Hippocampal formation (tissue), 2 donors: ENCODE measurements around the gene MFAP3L.

ENCODE experiments used
- DNase-seq, 2 donors: peaks; one replicate each; lab custom pipeline; 2025; lab: John Stamatoyannopoulos, UW

Gene MFAP3L

GRCh38 chr4:170022211-170022610 is 4.0 kb downstream of the MFAP3L start:
- peak in 1 of 2 donors; percentile 68 for DNase-seq

GRCh38 chr4:170017252-170017651 is 8.9 kb downstream of the MFAP3L start:
- no peak for DNase-seq

- peak; percentile 55 to 71 for DNase-seq
These were observed 10.9 kb downstream of the MFAP3L start for GRCh38 chr4:170015285-170015684.

GRCh38 chr4:170014359-170015011 is 11.7 kb downstream of the MFAP3L start:
- no peak for DNase-seq

GRCh38 chr4:170012629-170012958 is 13.6 kb downstream of the MFAP3L start:
- DNase-seq: no peak

GRCh38 chr4:170011921-170012628 is 14.1 kb downstream of the MFAP3L start:
- DNase-seq: peak in 1 of 2 donors; percentile 49

GRCh38 chr4:170009291-170009690 is 16.9 kb downstream of the MFAP3L start:
- no peak for DNase-seq

GRCh38 chr4:170008801-170009200 is 17.4 kb downstream of the MFAP3L start:
- no peak for DNase-seq

- no peak for DNase-seq
These were observed 17.8 kb downstream of the MFAP3L start for GRCh38 chr4:170008371-170008770.

- no peak for DNase-seq
These were observed 19.1 kb downstream of the MFAP3L start for GRCh38 chr4:170007113-170007512.

- no peak for DNase-seq
These were observed 20.7 kb downstream of the MFAP3L start for GRCh38 chr4:170005472-170005871.

- DNase-seq: no peak
These were observed 21.4 kb downstream of the MFAP3L start for GRCh38 chr4:170004651-170005295.

GRCh38 chr4:170003071-170004070 is 22.8 kb downstream of the MFAP3L start:
- DNase-seq: no peak

GRCh38 chr4:170001745-170002267 is 24.4 kb downstream of the MFAP3L start:
- DNase-seq: no peak

GRCh38 chr4:170001011-170001744 is 25.0 kb downstream of the MFAP3L start:
- no peak for DNase-seq

GRCh38 chr4:169999923-170000322 is 26.3 kb downstream of the MFAP3L start:
- no peak for DNase-seq

GRCh38 chr4:169998981-169999380 is 27.2 kb downstream of the MFAP3L start:
- no peak for DNase-seq

GRCh38 chr4:169996379-169997240 is 29.6 kb downstream of the MFAP3L start:
- DNase-seq: no peak

GRCh38 chr4:169993531-169993930 is 32.7 kb downstream of the MFAP3L start:
- peak; percentile 62 to 91 for DNase-seq

- DNase-seq: no peak
These were observed 37.9 kb downstream of the MFAP3L start for GRCh38 chr4:169988252-169988651.
